ENCODE measurements around the gene SLC46A1. TPM values are rescaled to one million over a fixed set of nuclear protein-coding genes. Genes with fewer than 3 reads are reported as not detected.

The SLC46A1 gene
- total RNA-seq, 4 donors from 2014 or later, result 1.5 to 17.6 (median 4.7) TPM

GRCh38 chr17:28390563-28390962 lies 15.4 kb downstream of the SLC46A1 start:
- Histone ChIP-seq H3K27ac (no peak overlapping the region), H3K36me3 (no peaks in the 10 kb centered on the region), H3K4me3 (no peak overlapping the region), H3K27me3 (no peaks in the 10 kb centered on the region), H3K4me1 (no peaks in the 10 kb centered on the region), H3K9me3 (no peaks in the 10 kb centered on the region)
- DNase-seq, result no peak
- TF ChIP-seq POLR2A (IDR thresholded peaks at IDR 0.05), result no peak
- no peak for TF ChIP-seq CTCF (IDR thresholded peaks at IDR 0.05)
- intact Hi-C loops (cut with DNase I; ENCODE audit: low total_unique reads), result no loop called here

DNA sequence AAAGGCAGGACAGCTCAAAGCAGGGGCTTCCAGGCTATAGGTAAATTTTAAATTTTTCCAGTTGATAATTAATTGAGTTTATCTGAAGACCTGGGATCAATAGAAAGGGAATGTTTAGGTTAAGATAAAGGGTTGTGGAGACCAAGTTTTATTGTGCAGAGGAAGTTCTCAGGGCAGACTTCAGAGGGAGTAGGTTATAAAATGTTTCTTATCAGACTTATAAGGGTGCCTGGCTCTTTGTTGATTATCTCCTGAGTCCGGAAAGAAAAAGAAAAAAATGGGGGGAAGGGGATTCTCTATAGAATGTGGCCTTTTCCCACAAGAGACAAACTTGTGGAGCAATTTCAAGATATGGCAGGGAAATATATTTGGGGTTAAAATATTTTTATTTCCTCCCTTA lies 15.9 kb downstream of the SLC46A1 start:
- DNase-seq, result no peak
- Histone ChIP-seq H3K27ac (no peak overlapping the region), H3K4me3 (no peak overlapping the region), H3K27me3 (no peaks in the 10 kb centered on the region), H3K9me3 (no peaks in the 10 kb centered on the region), H3K36me3 (no peaks in the 10 kb centered on the region), H3K4me1 (no peaks in the 10 kb centered on the region)
- intact Hi-C loops (cut with DNase I; ENCODE audit: low total_unique reads), result no loop called here
- TF ChIP-seq CTCF (IDR thresholded peaks at IDR 0.05) (no peak), POLR2A (IDR thresholded peaks at IDR 0.05) (no peak)

DNA sequence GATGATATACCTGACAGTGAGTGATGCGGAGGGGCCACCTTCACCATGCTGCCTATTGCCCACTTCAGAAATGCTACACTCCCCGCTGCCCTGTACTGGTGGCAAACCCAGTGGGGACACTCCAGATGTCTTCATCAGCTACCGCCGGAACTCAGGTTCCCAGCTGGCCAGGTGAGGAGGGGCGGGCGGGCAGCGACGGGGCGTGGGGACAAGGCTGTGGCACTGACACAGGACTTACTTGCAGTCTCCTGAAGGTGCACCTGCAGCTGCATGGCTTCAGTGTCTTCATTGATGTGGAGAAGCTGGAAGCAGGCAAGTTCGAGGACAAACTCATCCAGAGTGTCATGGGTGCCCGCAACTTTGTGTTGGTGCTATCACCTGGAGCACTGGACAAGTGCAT lies 17.9 kb downstream of the SLC46A1 start:
- intact Hi-C loops (cut with DNase I; ENCODE audit: low total_unique reads), result no loop called here

DNA sequence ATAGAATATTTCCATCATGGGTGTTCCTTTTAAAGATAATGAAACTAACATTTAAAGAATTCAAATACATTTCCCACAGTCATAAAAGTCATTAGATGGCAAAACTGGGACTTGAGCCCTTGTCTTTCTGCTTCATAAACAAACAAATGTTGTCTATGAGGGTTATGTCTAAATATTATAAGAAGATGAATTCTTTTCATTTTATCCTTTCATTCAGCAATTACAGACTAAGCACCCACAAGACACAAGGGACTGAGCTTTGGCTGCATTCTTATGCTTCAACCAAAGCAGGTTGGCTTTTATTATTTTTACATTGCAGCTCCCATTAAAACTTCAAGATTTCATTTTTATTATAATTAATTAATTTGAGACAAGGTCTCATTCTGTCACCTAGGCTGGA lies 19.6 kb downstream of the SLC46A1 start:
- TF ChIP-seq CTCF (IDR thresholded peaks at IDR 0.05) (no peak), POLR2A (IDR thresholded peaks at IDR 0.05) (no peak)
- H3K36me3 ChIP-seq, result no peaks in the 10 kb centered on the region
- H3K27ac ChIP-seq, result no peak overlapping the region

More for the DNA sequence above, 17.9 kb downstream of the SLC46A1 start:
- no peaks in the 10 kb centered on the region for H3K27me3 ChIP-seq
- no peaks in the 10 kb centered on the region for H3K36me3 ChIP-seq
- DNase-seq, result no peak
- no peak for TF ChIP-seq CTCF (IDR thresholded peaks at IDR 0.05)
- no peak for TF ChIP-seq POLR2A (IDR thresholded peaks at IDR 0.05)
- H3K9me3 ChIP-seq, result no peaks in the 10 kb centered on the region
- no peak overlapping the region for H3K27ac ChIP-seq
- no peaks in the 10 kb centered on the region for H3K4me1 ChIP-seq
- H3K4me3 ChIP-seq, result no peak overlapping the region

GRCh38 chr17:28385406-28385805 lies 20.6 kb downstream of the SLC46A1 start:
- DNase-seq, result no peak
- intact Hi-C loops (cut with DNase I; ENCODE audit: low total_unique reads), result no loop called here
- H3K4me1 ChIP-seq, result no peaks in the 10 kb centered on the region
- no peaks in the 10 kb centered on the region for H3K27me3 ChIP-seq
- no peaks in the 10 kb centered on the region for H3K9me3 ChIP-seq
- no peaks in the 10 kb centered on the region for H3K36me3 ChIP-seq
- H3K4me3 ChIP-seq, result no peak overlapping the region
- TF ChIP-seq POLR2A (IDR thresholded peaks at IDR 0.05) (no peak), CTCF (IDR thresholded peaks at IDR 0.05) (no peak)
- no peak overlapping the region for H3K27ac ChIP-seq

More for the DNA sequence above, 19.6 kb downstream of the SLC46A1 start:
- H3K9me3 ChIP-seq, result no peaks in the 10 kb centered on the region
- no peaks in the 10 kb centered on the region for H3K27me3 ChIP-seq
- H3K4me3 ChIP-seq, result no peak overlapping the region
- H3K4me1 ChIP-seq, result no peaks in the 10 kb centered on the region
- intact Hi-C loops (cut with DNase I; ENCODE audit: low total_unique reads), result no loop called here
- DNase-seq, result no peak

All from uterus (tissue), 4 donors.